K562 (cell line): ENCODE measurements around the gene LAGE3. TPM values are rescaled to one million over a fixed set of nuclear protein-coding genes. Genes with fewer than 3 reads are reported as not detected.
A peak's percentile ranks its signal among the peaks of the same experiment; 100 is the strongest.

Source experiments
- ARID2 ChIP-seq: fragments of 450-650 bp; IDR thresholded peaks from 2 replicates; pipeline ENCODE4 v1.6.1; 2017; ENCODE audit warnings: antibody characterized with exemption, mild to moderate bottlenecking
- BDP1 ChIP-seq: IDR thresholded peaks from 3 replicates; pipeline ENCODE4 v1.6.1; 2011; ENCODE audit not compliant: insufficient read length, insufficient read depth
- CCAR2 ChIP-seq: fragments of 200-400 bp; formaldehyde crosslinking; IDR thresholded peaks from 2 replicates; pipeline ENCODE4 v1.6.1; 2017; ENCODE audit warnings: mild to moderate bottlenecking, low read depth, low read length
- CEBPB ChIP-seq: fragments of 450-650 bp; IDR thresholded peaks from 2 replicates; pipeline ENCODE4 v1.6.1; 2016; ENCODE audit warnings: missing genetic modification characterization, missing compliant biosample characterization
- CTBP1 ChIP-seq: fragments of 450-650 bp; IDR thresholded peaks from 2 replicates; pipeline ENCODE4 v1.6.1; 2016; ENCODE audit warnings: borderline replicate concordance
- DNMT1 ChIP-seq: fragments of 450-650 bp; IDR thresholded peaks from 2 replicates; pipeline ENCODE4 v1.6.1; 2016; ENCODE audit warnings: antibody characterized with exemption, mild to moderate bottlenecking
- HEY1 ChIP-seq: fragments of 250-450 bp; sonication (Bioruptor Pico); IDR thresholded peaks from 2 replicates; pipeline ENCODE4 v1.5.0; 2020; ENCODE audit warnings: mild to moderate bottlenecking, moderate library complexity, borderline replicate concordance
- HINFP ChIP-seq: fragments of 450-650 bp; conservative IDR thresholded peaks from 2 replicates; pipeline ENCODE4 v1.6.1; 2016; ENCODE audit warnings: missing genetic modification characterization, low read depth, mild to moderate bottlenecking, control low read depth, missing compliant biosample characterization
- KAT2B ChIP-seq: IDR thresholded peaks from one replicate; pipeline ENCODE4 v1.6.1; 2012; ENCODE audit warnings: low read depth, mild to moderate bottlenecking, control low read depth, inconsistent platforms, low read length, moderate library complexity
- KDM1A ChIP-seq, 2 experiments: fragments of 450-650 bp; IDR thresholded peaks; 2 replicates each; pipeline ENCODE4 v1.6.1; 2016; ENCODE audit warnings: mild to moderate bottlenecking in 2 of 2
- KDM5B ChIP-seq: fragments of 200-600 bp; sonication (generic); IDR thresholded peaks from 2 replicates; pipeline ENCODE4 v1.6.1; 2012; ENCODE audit warnings: low read depth, mild to moderate bottlenecking, moderate library complexity, low read length, control low read depth, inconsistent platforms; ENCODE audit not compliant: insufficient replicate concordance
- KLF16 ChIP-seq: IDR thresholded peaks from 2 replicates; pipeline ENCODE4 v1.6.1; 2016; ENCODE audit warnings: antibody characterized with exemption
- L3MBTL2 ChIP-seq: fragments of 450-650 bp; IDR thresholded peaks from 2 replicates; pipeline ENCODE4 v1.6.1; 2016; ENCODE audit warnings: mild to moderate bottlenecking, moderate library complexity
- LARP7 ChIP-seq: fragments of 450-650 bp; IDR thresholded peaks from 2 replicates; pipeline ENCODE4 v1.6.1; 2016
- MCM3 ChIP-seq: fragments of 450-650 bp; IDR thresholded peaks from 2 replicates; pipeline ENCODE4 v1.6.1; 2016
- NRF1 ChIP-seq, 2 experiments: fragments of 450-650 bp; IDR thresholded peaks in 1 of 2; conservative IDR thresholded peaks in 1 of 2; 2 replicates each; pipeline ENCODE4 v1.6.1; 2014; ENCODE audit warnings: mild to moderate bottlenecking in 2 of 2
- PHF8 ChIP-seq: fragments of 200-600 bp; sonication (generic); IDR thresholded peaks from 2 replicates; pipeline ENCODE4 v1.6.1; 2012; ENCODE audit warnings: mixed run types, mild to moderate bottlenecking, inconsistent platforms, low read length, moderate library complexity, borderline replicate concordance
- PHTF2 ChIP-seq: fragments of 250-450 bp; sonication (Bioruptor Pico); IDR thresholded peaks from 2 replicates; pipeline ENCODE4 v1.5.0; 2021; ENCODE audit warnings: mild to moderate bottlenecking
- POU5F1 ChIP-seq: fragments of 150-350 bp; IDR thresholded peaks from 2 replicates; pipeline ENCODE4 v1.6.1; 2014; ENCODE audit warnings: borderline replicate concordance, low read length, low read depth, mild to moderate bottlenecking; ENCODE audit not compliant: partially characterized antibody
- RBM15 ChIP-seq: fragments of 200-400 bp; formaldehyde crosslinking; IDR thresholded peaks from 2 replicates; pipeline ENCODE4 v1.6.1; 2018; ENCODE audit warnings: mild to moderate bottlenecking, low read length, moderate library complexity; ENCODE audit not compliant: insufficient read depth
- RNF2 ChIP-seq: sonication (generic); IDR thresholded peaks from 2 replicates; pipeline ENCODE4 v1.6.1; 2016
- SMC3 ChIP-seq: conservative IDR thresholded peaks from 2 replicates; pipeline ENCODE4 v1.6.1; 2011; ENCODE audit warnings: low read depth, low read length, improper control_type of control experiment; ENCODE audit not compliant: insufficient read depth
- SREBF1 ChIP-seq: fragments of 150-350 bp; IDR thresholded peaks from 2 replicates; pipeline ENCODE4 v1.6.1; 2014; ENCODE audit warnings: antibody characterized with exemption, low read depth, low read length, borderline replicate concordance
- STAT5A ChIP-seq: IDR thresholded peaks from 2 replicates; pipeline ENCODE4 v1.6.1; 2012; ENCODE audit warnings: low read length, inconsistent platforms, borderline replicate concordance
- TCF7L2 ChIP-seq: fragments of 150-350 bp; IDR thresholded peaks from 2 replicates; pipeline ENCODE4 v1.6.1; 2016; ENCODE audit warnings: low read depth, mild to moderate bottlenecking, low read length, moderate library complexity
- ZNF121 ChIP-seq: sonication (generic); formaldehyde crosslinking; conservative IDR thresholded peaks from 2 replicates; pipeline ENCODE4 v1.8.0; 2022; ENCODE audit warnings: missing genetic modification reagents
- ZNF316 ChIP-seq: fragments of 450-650 bp; IDR thresholded peaks from 2 replicates; pipeline ENCODE4 v1.6.1; 2016
- ZNF507 ChIP-seq: conservative IDR thresholded peaks from 2 replicates; pipeline ENCODE4 v1.6.1; 2017; ENCODE audit warnings: missing genetic modification characterization, missing compliant biosample characterization
- ZNF586 ChIP-seq: fragments of 450-650 bp; formaldehyde crosslinking; conservative IDR thresholded peaks from 2 replicates; pipeline ENCODE4 v1.4.0; 2020; ENCODE audit warnings: mild to moderate bottlenecking, moderate library complexity
- polyA plus RNA-seq, 8 experiments: library from polyadenylated mRNA; depleted of rRNA in 4 of 8; stranded (reverse) in 5 of 8; unstranded in 3 of 8; fragments of >200 nt; fragmentation: Nextera tagmentation in 2 of 8; fragmentation: Illumina TruSeq in 1 of 8; extraction: Ambion mirVana in 2 of 8; extraction: Trizol in 1 of 8; gene quantifications; 2 replicates each; pipeline versions ENCODE4 v1.2.1 to v1.2.3, GENCODE V29; 2011 to 2014; ENCODE audit warnings: inconsistent platforms in 1 of 8, missing spikeins in 1 of 8
- total RNA-seq, 7 experiments: library from RNA; depleted of rRNA in 6 of 7; stranded (reverse); fragments of >200 nt in 6 of 7; fragmentation: Illumina TruSeq in 2 of 7; extraction: Trizol in 2 of 7; gene quantifications; 2 replicates each; pipeline versions ENCODE4 v1.2.1 to v1.2.3, GENCODE V29; 2011 to 2021; ENCODE audit warnings: low replicate concordance in 1 of 7
- TF ChIP-seq, protein P1 (sequence below): fragments of 200-800 bp; sonication (Bioruptor generic); IDR thresholded peaks from 2 replicates; pipeline ENCODE4 v1.6.1; 2017; ENCODE audit warnings: missing genetic modification characterization, missing compliant biosample characterization

Gene LAGE3
- total and polyA plus RNA-seq, 9 of the 15 experiments (the other 6 are each of a cell fraction or from before 2014, with no cell fraction given) = 28.2 to 125 (median 35.8) TPM

DNA sequence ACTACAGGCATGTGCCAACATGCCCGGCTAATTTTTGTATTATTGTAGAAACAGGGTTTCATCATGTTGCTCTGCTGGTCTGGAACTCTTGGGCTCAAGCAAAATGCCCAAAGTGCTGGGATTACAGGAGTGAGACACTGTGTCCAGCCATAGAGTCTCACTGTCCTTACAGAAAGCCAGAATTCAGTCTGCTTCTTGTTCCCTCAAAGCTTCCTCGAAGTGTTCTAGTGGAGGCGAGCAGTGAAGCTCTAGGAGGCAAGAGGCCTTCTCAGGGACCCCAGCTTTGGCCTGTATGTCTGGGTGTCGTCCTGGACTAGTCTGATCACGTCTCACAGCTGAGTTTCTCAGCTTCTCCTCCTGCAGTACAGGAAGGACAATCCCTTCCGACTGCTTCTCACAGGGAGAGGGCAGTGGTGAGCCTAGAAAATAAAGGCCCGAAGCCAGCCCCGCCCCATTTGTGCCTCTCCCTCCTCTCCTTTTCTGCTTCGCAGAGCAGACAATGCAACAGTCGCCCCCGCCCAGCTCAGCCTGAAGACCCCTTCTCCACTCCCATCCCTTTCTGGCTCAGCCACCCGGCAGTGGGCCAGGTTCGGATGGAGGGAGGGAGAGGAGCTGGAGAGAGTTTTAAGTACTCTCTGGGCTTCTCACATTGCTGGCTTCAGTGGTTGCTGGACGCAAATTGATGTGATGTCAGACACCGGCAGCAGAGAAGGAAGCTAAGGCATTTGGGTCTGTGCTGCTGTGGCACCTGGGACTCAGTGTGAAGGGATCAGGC, 48.0 kb upstream of the LAGE3 start (continued):
- TF ChIP-seq SMC3 (peak; percentile 62), KAT2B (no peak), DNMT1 (no peak), ARID2 (no peak), ZNF121 (CRISPR knock-in tag) (peak; percentile 1; the same call in 1 of the 2 replicates), NRF1 (conservative IDR thresholded peaks at IDR 0.05 in 1 of 2, IDR thresholded peaks at IDR 0.05 in 1 of 2) (peak; percentile 16 to 17; a peak in 1 of 4 replicates), L3MBTL2 (peak; percentile 64), KDM1A (IDR thresholded peaks at IDR 0.05) (no peak), SREBF1 (no peak), LARP7 (no peak), BDP1 (no peak), ZNF507 (tag) (no peak), MCM3 (no peak), CTBP1 (0 out of 2 replicates have a peak, but pooled peaks have one; percentile 25), KDM5B (peak; percentile 29), RNF2 (no peak), CCAR2 (no peak), CEBPB (no peak), RBM15 (no peak), TCF7L2 (no peak), PHTF2 (CRISPR knock-in tag) (no peak), STAT5A (no peak), PHF8 (peak; percentile 28; the same call in 1 of the 2 replicates), KLF16 (no peak), ZNF586 (CRISPR knock-in tag) (no peak), HEY1 (CRISPR knock-in tag) (no peak), ZNF316 (no peak), HINFP (tag) (no peak), POU5F1 (no peak)
- TF ChIP-seq, protein P1, sequence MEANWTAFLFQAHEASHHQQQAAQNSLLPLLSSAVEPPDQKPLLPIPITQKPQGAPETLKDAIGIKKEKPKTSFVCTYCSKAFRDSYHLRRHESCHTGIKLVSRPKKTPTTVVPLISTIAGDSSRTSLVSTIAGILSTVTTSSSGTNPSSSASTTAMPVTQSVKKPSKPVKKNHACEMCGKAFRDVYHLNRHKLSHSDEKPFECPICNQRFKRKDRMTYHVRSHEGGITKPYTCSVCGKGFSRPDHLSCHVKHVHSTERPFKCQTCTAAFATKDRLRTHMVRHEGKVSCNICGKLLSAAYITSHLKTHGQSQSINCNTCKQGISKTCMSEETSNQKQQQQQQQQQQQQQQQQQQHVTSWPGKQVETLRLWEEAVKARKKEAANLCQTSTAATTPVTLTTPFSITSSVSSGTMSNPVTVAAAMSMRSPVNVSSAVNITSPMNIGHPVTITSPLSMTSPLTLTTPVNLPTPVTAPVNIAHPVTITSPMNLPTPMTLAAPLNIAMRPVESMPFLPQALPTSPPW (CRISPR knock-in tag) = peak; percentile 74
